Panc1 (cell line): Measurements from ENCODE around the gene SRC.

ENCODE experiments used
- POLR2AphosphoS5 ChIP-seq: IDR thresholded peaks from 2 replicates; pipeline ENCODE4 v1.6.1; 2012; ENCODE audit warnings: mild to moderate bottlenecking, low read depth, low read length, moderate library complexity
- TF ChIP-seq, protein P1 (sequence below): fragments of 450-650 bp; IDR thresholded peaks from 2 replicates; pipeline ENCODE4 v1.5.1; 2017; ENCODE audit warnings: mild to moderate bottlenecking

DNA sequence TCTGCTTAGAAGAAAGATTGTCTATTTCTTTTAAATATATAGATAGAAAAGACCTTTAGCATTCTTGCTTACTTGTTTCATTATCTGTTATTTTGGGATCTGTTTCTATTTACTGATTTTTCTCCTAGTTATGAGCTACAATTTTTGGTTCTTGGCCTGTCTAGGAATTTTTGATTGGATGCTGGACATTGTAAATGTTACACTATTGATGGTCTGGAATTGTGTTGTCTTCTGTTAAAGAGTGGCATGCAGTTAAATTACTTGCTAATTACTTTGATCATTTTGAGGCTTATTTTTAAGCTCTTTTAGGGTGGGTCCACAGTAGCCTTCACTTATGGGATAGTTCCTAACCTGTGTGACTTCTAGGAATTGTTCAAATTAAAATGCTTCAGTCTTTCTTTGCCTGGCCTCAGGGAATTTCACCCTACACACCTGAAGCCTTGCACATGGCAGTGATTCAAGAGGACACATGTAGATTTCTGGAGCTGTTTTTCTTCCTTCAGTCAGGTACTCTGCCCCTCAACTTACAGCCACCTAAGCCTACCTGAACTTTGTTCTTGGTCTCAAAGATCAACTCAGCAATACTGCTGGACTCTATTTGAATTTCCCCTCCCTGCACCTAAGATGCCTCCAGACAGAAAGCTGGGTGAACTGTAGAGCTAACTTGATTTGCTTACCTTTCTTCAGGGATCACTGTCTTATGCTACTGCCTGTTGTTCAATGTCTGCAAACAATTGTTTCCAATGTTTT, 108.9 kb downstream of the SRC start:
- TF ChIP-seq, protein P1, sequence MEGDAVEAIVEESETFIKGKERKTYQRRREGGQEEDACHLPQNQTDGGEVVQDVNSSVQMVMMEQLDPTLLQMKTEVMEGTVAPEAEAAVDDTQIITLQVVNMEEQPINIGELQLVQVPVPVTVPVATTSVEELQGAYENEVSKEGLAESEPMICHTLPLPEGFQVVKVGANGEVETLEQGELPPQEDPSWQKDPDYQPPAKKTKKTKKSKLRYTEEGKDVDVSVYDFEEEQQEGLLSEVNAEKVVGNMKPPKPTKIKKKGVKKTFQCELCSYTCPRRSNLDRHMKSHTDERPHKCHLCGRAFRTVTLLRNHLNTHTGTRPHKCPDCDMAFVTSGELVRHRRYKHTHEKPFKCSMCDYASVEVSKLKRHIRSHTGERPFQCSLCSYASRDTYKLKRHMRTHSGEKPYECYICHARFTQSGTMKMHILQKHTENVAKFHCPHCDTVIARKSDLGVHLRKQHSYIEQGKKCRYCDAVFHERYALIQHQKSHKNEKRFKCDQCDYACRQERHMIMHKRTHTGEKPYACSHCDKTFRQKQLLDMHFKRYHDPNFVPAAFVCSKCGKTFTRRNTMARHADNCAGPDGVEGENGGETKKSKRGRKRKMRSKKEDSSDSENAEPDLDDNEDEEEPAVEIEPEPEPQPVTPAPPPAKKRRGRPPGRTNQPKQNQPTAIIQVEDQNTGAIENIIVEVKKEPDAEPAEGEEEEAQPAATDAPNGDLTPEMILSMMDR, result no peak
- TF ChIP-seq POLR2AphosphoS5, result no peak
